SK-N-SH (cell line): Measurements from ENCODE around the gene NUDT7.

ENCODE experiments used
- EZH2phosphoT487 ChIP-seq: fragments of 200-600 bp; sonication (generic); IDR thresholded peaks from 2 replicates; pipeline ENCODE4 v1.6.1; 2017; ENCODE audit warnings: low read depth, mixed run types, mild to moderate bottlenecking, antibody characterized with exemption, moderate library complexity, borderline replicate concordance
- GABPA ChIP-seq: IDR thresholded peaks from 2 replicates; pipeline ENCODE4 v1.4.0; 2012; ENCODE audit warnings: low read depth, mild to moderate bottlenecking
- JUND ChIP-seq: IDR thresholded peaks from 2 replicates; pipeline ENCODE4 v1.4.0; 2012
- POLR2AphosphoS5 ChIP-seq: IDR thresholded peaks from 2 replicates; pipeline ENCODE4 v1.6.1; 2012; ENCODE audit warnings: low read depth, low read length
- RAD21 ChIP-seq: IDR thresholded peaks from 2 replicates; pipeline ENCODE4 v1.6.1; 2012; ENCODE audit warnings: mild to moderate bottlenecking, low read length
- RCOR1 ChIP-seq: fragments of 150-350 bp; IDR thresholded peaks from 2 replicates; pipeline ENCODE4 v1.6.1; 2017; ENCODE audit warnings: antibody characterized with exemption, low read length
- SMC3 ChIP-seq: IDR thresholded peaks from 2 replicates; pipeline ENCODE4 v1.6.1; 2012; ENCODE audit warnings: low read depth, low read length, improper control_type of control experiment
- TCF12 ChIP-seq: IDR thresholded peaks from 2 replicates; pipeline ENCODE4 v1.4.0; 2012
- TF ChIP-seq, protein P1 (sequence below): fragments of 200-600 bp; sonication (generic); IDR thresholded peaks from 2 replicates; pipeline ENCODE4 v1.6.1; 2017; ENCODE audit warnings: antibody characterized with exemption, mild to moderate bottlenecking, moderate library complexity

DNA sequence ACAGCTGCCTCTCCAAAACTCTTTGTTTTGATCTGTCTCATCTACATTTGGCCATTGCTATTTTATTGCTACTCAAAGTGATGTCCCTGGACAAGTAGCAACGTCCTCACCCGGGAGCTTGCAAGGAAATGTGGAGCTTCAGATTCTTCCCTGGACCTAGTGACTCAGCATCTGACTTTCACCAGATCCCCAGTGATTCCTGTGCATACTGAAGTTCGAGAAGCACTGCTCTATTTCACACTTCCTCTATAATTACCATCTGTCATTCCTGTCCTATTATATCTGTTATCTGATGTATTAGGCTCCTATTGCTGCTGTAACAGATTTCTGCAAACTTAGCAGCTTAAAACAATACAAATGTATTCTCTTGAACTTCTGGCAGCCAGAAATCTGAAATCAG lies 37.5 kb downstream of the NUDT7 start:
- TF ChIP-seq GABPA = no peak
- TF ChIP-seq, protein P1, sequence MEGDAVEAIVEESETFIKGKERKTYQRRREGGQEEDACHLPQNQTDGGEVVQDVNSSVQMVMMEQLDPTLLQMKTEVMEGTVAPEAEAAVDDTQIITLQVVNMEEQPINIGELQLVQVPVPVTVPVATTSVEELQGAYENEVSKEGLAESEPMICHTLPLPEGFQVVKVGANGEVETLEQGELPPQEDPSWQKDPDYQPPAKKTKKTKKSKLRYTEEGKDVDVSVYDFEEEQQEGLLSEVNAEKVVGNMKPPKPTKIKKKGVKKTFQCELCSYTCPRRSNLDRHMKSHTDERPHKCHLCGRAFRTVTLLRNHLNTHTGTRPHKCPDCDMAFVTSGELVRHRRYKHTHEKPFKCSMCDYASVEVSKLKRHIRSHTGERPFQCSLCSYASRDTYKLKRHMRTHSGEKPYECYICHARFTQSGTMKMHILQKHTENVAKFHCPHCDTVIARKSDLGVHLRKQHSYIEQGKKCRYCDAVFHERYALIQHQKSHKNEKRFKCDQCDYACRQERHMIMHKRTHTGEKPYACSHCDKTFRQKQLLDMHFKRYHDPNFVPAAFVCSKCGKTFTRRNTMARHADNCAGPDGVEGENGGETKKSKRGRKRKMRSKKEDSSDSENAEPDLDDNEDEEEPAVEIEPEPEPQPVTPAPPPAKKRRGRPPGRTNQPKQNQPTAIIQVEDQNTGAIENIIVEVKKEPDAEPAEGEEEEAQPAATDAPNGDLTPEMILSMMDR = no peak
- no peak for TF ChIP-seq JUND
- TF ChIP-seq EZH2phosphoT487 = no peak
- no peak for TF ChIP-seq POLR2AphosphoS5
- no peak for TF ChIP-seq SMC3
- no peak for TF ChIP-seq RCOR1
- peak; percentile 70 for TF ChIP-seq TCF12
- TF ChIP-seq RAD21 = no peak
